Stimulated activated CD8-positive, alpha-beta memory T cell treated with anti-CD3 and anti-CD28 coated beads, Interleukin-12 subunit alpha, Interleukin-12 subunit beta, amount 100 ng/mL, for 24 hours (primary cell): ENCODE data around the gene COX6B2.
A peak's percentile ranks its signal among the peaks of the same experiment; 100 is the strongest.

Experiments used
- DNase-seq: peaks from one replicate; pipeline ENCODE4 v3.0.0-alpha.2; 2020; ENCODE audit errors: extremely low read depth

COX6B2 gene

DNA sequence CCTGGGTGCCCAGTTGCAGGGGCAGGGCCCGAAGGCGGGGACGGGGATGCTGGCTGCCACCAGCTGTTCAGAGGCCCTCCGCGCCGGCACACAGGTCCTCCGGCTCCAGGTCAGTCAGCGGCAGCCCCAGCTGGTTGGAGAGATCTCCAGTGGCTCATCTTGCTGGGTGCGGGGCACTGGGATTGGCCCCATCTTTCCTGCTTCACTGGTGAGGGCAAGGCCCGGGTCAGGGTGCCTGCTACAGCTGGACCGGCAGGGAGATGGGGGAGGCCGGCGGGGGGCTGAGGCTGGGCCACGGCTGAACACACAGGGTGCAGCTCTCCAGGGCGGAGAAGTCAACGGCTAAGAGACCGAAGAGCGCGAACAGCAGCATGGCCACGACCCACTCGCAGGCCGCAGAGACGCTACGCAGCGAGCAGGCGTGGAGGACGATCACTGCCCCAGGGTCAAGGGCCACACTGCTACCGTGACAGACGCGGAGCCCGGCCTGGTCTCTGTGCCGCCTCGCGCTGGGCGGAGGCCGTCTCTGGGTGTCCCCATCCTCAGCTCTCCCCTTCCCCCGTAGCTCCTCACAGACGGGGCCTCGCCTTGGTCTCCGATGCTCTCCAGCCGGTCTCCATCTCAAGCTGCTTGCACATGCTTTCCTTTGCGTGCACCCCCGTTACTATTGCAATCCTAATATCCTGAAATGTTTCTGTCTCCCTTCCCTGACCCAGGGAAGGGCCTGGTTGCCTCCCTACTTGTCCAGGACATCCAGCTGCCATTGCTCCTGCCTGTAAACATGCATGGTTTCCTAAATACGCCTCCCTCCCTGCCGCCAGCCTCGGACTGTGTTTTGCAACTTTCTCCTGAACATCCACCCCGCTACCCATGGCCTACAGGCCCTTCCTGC is 41.7 kb downstream of the COX6B2 start:
- no peak for DNase-seq

DNA sequence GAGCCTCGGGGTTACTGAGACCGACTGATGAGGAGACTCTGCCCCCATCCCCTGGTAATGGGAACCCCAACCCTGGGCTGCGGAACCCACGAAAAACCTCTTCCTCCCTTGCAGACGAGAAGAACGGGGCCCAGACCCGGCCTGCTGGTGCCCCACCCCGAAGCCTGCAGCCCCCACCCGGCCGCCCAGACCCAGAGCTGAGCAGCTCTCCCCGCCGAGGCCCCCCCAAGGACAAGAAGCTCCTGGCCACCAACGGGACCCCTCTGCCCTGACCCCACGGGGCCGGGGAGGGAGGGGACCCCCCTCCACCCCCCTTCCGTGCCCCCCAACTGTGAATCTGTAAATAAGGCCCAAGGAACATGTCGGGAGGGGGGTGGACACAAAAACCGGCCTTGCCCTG is 42.7 kb downstream of the COX6B2 start:
- no peak for DNase-seq

DNA sequence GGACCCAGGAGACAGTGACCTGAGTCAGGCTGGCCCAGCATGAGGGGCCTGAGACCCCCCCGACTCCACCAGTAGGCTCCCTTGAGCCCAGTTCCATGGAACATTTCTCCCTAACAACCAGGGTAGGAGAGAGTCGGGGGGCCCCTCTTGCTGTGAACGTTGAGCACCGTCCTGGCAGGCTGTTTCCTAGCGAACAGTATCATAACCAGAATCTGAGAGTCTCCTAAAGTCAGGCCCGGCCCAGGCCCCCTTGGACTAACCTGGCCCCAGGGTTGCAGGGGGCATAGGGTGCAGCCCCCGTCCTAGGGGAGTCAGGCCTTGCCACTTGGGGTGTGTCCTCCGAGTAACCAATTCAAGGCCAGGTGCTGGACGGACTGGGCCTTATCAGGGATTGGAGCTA is 43.1 kb downstream of the COX6B2 start:
- no peak for DNase-seq

DNA sequence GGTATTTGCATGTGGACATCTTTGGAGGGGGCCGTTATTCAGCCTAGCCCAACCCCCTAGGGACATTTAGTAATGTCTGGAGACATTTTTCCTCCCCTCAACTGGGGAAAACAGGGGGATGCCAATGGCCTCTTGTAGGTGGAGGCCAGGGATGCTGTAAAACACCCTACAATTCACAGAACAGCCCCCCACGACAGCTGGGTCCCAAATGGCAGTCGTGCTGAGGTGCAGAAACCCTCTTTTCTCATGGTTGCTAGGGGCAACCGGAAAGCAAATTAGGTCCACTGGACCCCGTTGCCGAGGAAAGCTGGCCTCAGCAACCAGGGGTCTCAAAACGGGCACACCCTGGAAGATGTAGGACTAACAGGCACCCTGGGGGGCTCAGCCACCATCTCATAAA is 44.0 kb downstream of the COX6B2 start:
- no peak for DNase-seq

GRCh38 chr19:55309448-55309847 is 45.1 kb downstream of the COX6B2 start:
- DNase-seq, result no peak

DNA sequence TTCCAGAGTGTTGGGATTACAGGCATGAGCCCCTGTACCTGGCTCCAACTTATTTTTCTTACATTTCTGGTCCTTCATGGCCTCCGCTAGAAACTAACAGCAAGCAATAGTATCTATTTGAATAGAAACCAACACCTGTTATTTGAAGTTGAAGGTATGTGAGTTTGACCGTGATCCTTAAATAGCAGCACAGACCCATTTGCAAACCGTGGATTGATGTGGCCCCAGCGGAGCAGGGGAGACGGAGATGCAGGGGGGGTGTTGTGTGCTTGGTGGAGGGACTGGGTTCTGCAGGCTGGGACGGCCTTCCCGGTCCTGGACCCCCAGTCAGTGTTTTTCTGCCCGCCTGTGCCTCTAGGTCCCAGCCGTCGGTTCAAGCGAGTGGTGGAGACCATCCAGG is 46.2 kb downstream of the COX6B2 start:
- DNase-seq, result no peak

- DNase-seq, result no peak
Measured at GRCh38 chr19:55306712-55307111, 47.8 kb downstream of the COX6B2 start.

GRCh38 chr19:55305983-55306562 is 48.4 kb downstream of the COX6B2 start:
- DNase-seq, result no peak

DNA sequence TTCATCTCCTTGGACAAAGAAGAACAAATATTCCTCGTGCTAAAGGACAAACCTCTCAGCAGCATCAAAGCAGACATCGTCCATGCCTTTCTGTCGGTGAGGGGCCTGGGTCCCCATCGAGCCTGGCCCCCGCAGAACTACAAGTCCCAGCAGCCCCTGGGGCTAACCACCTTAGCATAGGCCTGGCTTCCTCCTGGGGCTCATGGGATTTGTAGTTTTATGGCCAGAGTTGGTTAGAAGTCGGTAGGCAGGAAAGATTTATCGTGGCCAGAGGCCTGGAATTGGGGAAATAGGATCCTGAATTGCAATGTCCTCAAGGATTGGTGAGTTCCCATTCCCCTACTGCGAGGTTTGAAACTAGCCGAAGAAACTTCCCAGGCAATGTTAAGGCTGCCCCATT is 49.0 kb downstream of the COX6B2 start:
- peak; percentile 19 for DNase-seq

GRCh38 chr19:55304980-55305379 is 49.5 kb downstream of the COX6B2 start:
- no peak for DNase-seq

DNA sequence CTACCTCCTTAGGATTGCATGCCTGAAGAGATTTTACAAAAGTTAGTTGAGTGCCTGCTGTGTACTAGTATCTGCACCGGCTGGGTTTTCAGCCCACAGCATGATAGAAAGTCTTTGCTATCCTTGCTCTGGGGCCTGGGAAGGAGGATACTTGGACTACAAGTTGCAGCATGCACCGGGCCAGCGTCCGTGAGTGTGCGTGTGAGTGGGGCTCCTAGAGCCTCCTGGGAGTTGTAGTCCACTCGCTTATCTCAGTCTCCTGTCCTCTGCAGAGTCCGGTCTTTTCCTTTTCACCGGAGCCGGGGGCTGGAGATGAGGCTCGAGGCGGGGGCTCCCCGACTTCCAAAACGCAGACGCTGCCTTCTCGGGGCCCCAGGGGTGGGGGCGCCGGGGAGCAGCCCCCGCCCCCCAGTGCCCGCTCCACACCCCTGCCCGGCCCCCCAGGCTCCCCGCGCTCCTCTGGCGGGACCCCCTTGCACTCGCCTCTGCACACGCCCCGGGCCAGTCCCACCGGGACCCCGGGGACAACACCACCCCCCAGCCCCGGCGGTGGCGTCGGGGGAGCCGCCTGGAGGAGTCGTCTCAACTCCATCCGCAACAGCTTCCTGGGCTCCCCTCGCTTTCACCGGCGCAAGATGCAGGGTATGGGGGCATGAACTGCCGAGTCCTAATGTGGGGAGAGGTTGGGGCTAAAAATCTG is 50.1 kb downstream of the COX6B2 start:
- DNase-seq, result no peak

GRCh38 chr19:55303477-55303876 is 51.0 kb downstream of the COX6B2 start:
- DNase-seq, result no peak

DNA sequence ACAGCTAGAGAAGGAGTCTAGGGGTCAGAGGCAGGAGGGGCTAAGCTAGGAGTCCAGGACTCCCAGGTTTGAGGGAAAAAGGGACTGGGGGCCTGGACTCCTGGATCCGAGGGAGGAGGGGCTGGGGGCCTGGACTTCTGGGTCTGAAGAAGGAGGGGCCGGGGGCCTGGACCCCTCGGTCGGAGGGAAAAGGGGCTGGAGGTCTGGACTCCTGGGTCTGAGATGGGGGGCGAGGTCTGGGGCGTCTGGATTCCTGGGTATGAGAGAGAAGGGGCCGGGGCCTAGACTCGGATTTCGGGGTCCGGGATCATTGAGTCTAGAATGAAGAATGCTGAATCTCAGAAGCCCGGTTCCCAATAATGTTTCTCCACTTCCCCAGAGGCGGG is 52.2 kb downstream of the COX6B2 start:
- no peak for DNase-seq

DNA sequence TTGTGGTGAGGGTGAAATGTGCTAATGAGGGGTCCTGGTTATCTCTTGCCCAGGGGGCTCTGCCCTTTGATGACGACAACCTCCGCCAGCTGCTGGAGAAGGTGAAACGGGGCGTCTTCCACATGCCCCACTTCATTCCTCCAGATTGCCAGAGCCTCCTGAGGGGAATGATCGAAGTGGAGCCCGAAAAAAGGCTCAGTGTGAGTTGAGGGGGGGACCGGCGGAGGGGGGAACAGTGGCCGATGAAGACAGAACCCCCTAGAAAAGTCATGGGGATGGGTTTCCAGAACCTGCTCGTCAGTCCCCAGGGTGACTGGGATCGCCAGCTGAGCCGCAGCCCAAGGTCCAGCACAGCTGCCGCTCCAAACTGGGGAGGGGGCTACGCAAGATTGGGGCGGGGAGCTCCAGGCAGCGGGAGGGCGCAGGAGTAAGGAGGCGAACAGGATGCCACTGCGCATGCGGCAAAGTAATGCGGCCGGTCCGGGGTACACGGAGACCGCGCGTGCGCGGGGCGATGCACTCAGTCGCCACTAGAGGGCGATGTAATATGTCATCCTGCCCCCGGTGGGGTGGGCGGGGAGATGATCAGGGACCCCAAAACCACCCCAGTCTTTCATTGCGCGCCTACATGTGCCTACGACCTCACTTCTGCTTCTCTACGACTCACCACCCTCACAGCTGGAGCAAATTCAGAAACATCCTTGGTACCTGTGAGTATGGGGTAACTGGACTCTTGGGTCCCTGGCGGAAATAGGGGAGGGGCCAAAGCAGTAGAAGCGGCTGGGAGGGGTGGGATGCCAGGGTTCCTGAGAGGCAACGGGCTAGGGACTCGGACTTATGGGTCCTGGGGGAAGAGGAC is 52.8 kb downstream of the COX6B2 start:
- DNase-seq, result peak; percentile 90

DNA sequence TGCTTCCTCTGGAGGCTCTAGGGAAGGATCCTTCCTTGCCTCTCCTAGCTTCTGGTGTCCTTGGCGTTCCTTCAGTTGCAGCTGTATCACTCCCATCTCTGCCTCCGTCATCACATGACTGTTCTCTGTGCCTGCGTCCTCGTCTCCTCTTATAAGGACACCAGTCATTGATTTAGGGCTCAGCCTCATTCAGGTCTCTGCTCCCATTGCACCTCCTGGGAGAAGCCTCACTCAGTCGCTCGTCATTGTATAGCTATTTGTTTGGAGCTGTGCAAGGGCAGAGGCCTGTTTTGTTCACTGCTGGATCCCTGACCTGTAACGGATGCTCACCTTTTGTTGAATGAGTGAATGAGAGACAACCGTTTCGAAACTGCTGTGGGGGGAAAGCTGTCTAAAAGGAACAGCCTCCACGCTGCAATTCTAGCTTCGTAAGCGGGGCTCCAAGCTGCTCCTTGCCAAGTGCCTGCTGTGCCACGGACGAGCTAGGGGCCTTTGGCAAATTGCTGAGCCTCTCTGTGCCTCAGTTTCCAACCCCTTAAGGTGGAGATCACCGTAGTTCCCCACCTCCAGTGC is 53.5 kb downstream of the COX6B2 start:
- no peak for DNase-seq

GRCh38 chr19:55299991-55300390 is 54.5 kb downstream of the COX6B2 start:
- DNase-seq, result no peak
